T47D (cell line): ENCODE results near the gene GPC5.
"Not testable (repeated sequence)": the region's sequence is repeated elsewhere in the genome, so short reads cannot be mapped to it uniquely, and the experiment has no call there.

Experiments
- DNase-seq, 2 experiments: peaks; one replicate each; pipeline versions ENCODE4 v3.0.0 to v3.0.0-alpha.2; 2011 to 2012; ENCODE audit warnings: low read depth in 1 of 2, low spot score in 1 of 2
- JUND ChIP-seq: IDR thresholded peaks from 2 replicates; pipeline ENCODE4 v1.6.1; 2012; ENCODE audit warnings: low read depth
- in situ Hi-C: cut with HindIII; loops from 2 replicates; pipeline ENCODE4 v1.10.0; 2016; ENCODE audit warnings: low sequenced_read_pairs, low pct_unique_long_range_greater_than_20kb

Gene GPC5

GRCh38 chr13:92259523-92259922 lies 861.1 kb downstream of the GPC5 start:
- in situ Hi-C loops, result no loop called here
- TF ChIP-seq JUND, result no peak
- no peak for DNase-seq

DNA sequence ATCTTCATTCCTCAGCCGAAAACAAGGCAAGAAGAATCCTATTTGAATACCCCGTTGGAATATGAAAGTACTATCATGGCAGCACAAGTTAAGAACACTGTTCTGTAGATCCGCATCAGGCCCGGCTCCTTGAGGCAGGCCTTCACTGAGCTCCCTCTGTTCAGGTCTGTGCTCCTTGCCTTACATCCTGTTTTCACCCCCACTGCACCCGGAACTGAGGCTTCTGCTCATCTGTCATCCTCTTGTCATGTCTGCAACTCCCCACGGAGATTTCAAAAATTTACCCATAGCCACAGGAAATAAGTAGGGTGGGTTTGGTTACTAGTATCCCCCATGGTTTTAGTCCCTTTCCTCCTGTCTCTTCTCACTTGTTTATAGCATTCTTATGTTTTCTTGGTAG lies 861.9 kb downstream of the GPC5 start:
- no peak for DNase-seq
- in situ Hi-C loops, result no loop called here
- no peak for TF ChIP-seq JUND

DNA sequence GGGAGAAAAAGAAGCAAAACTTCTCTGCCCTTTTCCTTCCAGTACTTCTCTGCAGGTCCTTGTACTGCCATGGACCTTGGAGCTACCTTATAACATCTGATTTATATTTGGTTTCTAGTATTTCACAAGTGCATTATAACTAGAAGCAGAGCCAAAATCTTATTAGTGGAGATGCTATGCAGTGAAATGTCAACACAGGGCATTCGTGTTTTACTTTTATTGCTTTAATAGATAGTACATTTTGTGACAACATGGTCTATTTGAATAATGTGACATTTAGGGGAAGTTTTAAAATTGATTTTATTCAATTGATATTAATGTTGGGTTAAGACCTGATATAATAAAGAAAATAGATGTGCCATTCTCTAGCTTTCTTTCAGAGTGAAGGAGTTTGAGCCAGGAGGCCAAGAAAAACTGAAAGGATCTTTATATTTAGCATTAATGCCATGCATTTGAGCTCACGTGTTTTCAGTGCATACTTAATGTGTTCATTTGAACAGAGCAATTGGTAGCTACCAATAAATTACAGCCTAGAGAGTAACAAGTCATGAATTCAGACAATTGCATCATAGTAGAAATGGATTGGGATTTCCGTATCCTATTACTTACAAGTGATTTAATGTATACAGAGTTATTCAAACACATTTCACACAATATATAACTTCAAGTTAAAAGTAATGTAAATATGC lies 863.8 kb downstream of the GPC5 start:
- no peak for TF ChIP-seq JUND
- DNase-seq, result no peak
- in situ Hi-C loops, result no loop called here

- in situ Hi-C loops, result no loop called here
- TF ChIP-seq JUND, result no peak
- no peak for DNase-seq
These were observed 867.0 kb downstream of the GPC5 start for GRCh38 chr13:92265408-92265807.

DNA sequence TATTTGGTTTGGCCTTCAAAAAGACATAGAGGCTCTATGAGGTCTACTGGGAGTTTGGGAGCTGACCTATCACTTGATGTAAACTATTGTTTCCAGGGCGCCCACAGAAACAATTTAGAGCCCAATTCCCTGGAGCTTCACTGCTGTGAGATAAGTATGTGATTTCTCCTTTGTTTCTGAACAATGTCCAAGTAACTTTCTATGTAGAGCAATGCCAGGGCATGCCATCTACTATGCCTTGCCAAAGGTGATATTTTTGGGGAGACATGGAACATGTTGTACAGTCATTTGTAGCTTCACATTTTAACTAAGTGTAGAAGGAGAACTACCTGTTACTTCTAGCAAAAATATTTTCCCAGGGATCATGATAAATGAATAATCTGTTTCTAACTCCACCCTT lies 872.6 kb downstream of the GPC5 start:
- no peak for DNase-seq
- in situ Hi-C loops, result no loop called here
- no peak for TF ChIP-seq JUND

- in situ Hi-C loops, result no loop called here
- no peak for DNase-seq
- no peak for TF ChIP-seq JUND
These were observed 873.8 kb downstream of the GPC5 start for GRCh38 chr13:92272177-92272576.

DNA sequence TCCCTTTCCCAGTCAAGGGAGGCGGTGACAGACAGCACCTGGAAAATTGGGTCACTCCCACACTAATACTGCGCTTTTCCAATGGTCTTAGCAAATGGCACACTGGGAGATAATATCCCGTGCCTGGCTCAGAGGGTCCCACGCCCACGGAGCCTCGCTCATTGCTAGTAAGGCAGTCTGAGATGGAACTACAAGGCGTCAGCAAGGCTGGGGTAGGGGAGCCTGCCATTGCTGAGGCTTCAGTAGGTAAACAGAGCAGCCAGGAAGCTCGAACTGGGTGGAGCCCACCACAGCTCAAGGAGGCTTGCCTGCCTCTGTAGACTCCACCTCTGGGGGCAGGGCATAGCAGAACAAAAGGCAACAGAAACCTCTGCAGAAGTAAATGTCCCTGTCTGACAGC lies 882.6 kb downstream of the GPC5 start:
- peak in 1 of 2 experiments; percentile 2 for DNase-seq

DNA sequence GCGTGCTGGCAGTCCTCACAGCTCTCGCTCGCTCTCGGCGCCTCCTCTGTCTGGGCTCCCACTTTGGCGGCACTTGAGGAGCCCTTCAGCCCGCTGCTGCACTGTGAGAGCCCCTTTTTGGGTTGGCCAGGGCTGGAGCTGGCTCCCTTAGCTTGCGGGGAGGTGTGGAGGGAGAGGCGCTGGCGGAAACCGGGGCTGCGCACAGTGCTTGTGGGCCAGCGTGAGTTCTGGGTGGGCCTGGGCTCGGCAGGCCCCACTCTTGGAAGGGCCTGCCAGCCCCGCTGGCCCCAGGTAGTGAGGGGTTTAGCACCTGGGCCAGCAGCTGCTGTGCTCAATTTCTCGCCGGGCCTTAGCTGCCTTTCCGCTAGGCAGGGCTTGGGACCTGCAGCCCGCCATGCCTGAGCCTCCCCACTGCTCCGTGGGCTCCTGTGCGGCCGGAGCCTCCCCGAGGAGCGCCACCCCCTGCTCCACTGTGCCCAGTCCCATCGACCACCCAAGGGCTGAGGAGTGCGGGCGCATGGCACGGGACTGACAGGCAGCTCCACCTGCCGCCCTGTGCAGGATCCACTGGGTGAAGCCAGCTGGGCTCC lies 892.4 kb downstream of the GPC5 start:
- in situ Hi-C loops, DNase-seq: not testable (repeated sequence)

More for the DNA sequence above, 882.6 kb downstream of the GPC5 start:
- in situ Hi-C loops, result not testable (repeated sequence)

GRCh38 chr13:92294533-92294932 lies 896.1 kb downstream of the GPC5 start:
- DNase-seq, in situ Hi-C loops: not testable (repeated sequence)

- DNase-seq, in situ Hi-C loops: not testable (repeated sequence)
These were observed 897.8 kb downstream of the GPC5 start for GRCh38 chr13:92296154-92296671.

- TF ChIP-seq JUND, result no peak
These were observed 899.8 kb downstream of the GPC5 start for GRCh38 chr13:92297971-92298942.

DNA sequence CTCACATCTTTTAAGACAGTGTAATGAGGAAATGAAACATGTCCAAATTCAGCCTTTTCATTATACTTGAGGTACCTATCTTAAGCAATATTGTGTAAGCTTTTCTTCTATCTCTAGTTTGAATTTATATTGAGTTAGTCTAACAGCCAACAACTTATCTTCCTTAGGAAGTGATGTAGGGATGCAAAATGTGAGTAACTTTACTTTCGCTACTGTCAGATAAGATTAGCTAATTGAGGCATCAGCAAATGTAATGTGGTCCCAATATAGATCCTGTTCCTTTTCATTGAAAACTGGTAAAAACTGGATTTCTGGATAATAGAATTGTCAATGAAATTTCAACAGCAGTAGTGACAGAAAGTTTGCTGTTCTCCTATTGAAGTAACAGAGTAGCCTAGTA lies 902.2 kb downstream of the GPC5 start:
- in situ Hi-C loops, result no loop called here
- TF ChIP-seq JUND, result no peak
- DNase-seq, result no peak

More at GRCh38 chr13:92297971-92298942, 899.8 kb downstream of the GPC5 start:
- no peak for DNase-seq
- in situ Hi-C loops, result no loop called here

- DNase-seq, result no peak
- in situ Hi-C loops, result no loop called here
- TF ChIP-seq JUND, result no peak
These were observed 905.0 kb downstream of the GPC5 start for GRCh38 chr13:92303428-92303827.
